ENCODE data around the gene HES5.
"Not testable (repeated sequence)": the region's sequence is repeated elsewhere in the genome, so short reads cannot be mapped to it uniquely, and the experiment has no call there.

The HES5 gene

DNA sequence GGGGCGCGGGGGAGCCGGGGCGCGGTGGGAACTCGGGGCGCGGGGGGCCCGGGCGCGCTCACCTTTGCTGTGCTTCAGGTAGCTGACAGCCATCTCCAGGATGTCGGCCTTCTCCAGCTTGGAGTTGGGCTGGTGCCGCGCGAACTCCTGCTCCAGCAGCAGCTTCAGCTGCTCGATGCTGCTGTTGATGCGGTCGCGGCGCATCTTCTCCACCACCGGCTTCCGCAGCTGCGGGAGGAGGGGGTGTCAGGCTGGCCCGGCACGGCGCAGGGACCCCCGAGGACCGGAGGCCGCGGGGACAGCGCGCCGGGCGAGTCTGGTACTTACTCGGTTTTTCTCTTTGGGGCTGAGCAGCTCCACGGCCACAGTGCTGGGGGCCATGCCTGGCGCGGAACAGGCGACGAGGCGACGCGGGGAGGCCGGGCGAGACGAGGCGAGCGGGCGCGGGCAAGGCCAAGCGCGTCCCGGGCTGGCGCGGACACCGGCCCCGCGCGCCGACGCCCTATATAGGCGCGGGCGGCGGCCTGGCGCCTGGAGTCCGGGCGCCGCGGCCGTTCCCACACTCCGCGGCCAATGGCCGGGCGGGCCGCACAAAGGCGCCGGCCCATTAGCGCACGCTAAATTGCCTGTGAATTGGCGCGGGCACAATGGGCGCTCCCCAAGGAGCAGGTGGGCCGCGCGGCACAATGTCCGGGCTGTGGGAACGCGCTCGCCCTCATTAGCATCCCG is at the start of gene HES5:
Gene HES5, minus strand, starts transcription at position 480 of the 729 bp plus-strand sequence. Its CDS starts 99 bp downstream, at position 381.
- no peak for DNase-seq

DNA sequence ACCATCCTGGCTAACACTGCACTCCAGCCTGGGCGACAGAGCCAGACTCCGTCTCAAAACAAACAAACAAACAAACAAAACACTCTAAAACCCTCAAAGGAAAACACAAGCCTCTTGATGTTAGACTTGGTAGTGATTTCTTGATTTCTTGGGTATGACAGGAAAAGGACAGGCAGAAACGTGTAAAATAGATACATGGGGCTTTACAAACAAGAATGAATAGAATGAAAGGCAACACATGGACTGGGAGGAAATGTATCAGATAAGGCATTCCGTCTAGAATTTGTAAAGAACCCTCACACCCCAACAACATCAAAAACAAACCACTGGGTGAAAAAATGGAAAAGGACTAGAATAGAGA is 48.7 kb upstream of the HES5 start:
- DNase-seq, result no peak

DNA sequence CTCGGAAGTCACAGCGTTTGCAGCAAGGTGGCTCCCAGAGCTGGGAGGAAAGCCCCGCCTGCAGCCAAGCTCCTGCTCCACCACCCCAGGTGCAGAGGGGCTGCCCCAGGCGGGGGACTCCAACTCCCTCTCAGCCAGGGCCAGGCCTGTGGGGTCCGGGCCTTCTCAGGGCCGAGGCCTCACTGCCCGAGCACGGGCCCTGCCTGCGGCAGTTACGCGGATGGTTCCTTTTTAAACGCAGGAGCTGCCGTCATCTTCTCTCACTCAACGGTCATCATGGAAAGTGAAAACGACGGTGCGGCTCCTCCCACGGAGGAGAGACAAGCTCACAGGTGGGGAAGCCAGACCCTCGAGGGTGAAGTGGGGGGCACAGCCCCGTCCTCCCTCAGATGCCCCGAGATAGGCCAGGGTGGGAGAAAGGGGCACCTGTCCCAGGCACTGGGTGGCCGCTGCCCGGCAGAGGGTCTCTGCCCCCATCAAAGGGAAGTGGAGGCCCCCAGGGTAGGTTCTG is 47.6 kb upstream of the HES5 start:
- peak; percentile 56 to 63 for DNase-seq

DNA sequence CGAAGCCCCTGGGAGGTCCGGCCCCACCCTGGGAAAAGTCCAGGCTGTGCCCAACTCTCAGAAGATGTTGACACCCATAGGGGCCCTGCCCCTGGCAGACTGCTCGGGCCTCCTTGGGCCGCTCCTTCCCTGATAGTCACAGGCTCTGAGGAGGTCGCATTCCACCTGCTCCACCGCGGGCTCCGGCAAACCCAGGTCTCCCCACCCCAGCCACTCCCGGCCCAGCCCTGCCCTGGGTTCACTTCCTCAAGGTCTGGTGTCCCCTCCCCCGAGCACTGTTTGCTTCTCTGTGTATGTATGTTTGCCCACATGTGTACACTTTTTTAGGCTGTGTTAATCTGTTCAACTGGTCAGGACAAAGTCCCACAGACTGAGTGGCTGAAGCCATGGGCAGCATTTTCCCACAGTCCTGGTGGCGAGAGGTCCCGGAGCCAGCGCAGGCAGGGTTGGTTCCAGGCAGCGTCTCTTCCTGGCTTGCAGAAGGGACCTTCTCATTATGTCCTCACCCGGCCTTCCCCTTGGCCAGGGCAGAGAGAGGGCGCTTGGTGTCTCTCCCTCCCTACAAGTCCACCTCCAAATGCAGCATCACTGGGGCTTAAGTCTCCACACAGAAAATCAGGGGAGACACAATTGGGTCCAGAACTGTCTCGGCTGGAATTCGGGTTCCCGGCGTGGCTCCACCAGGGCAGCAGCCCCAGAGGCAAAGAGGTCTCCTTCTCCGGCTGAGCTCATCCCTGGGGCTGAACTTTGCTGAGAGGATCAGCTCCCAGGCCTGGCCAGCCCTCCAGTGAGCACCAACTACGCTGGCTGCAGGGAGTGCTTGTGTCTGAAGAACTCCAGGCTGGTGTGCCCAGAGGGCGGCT is 46.0 kb upstream of the HES5 start:
- DNase-seq, result no peak

DNA sequence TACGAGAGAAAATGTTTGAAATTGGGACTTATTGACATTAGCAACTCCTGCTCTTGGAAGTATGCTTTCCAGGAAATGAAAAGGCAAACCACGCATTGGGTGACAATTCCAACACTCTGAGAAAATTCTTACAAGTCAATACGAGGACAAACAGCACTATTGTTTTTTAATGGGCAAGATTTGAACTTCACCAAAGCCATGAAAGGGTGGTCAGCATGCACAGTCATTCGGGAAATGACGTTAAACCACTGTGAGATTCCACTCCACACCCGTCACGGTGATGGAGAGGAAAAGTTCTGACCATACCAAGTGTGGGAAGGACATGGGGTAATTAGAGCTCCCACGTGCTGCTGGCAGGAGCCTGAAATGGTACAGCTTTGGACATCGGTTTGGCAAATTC is 44.3 kb upstream of the HES5 start:
- no peak for DNase-seq

DNA sequence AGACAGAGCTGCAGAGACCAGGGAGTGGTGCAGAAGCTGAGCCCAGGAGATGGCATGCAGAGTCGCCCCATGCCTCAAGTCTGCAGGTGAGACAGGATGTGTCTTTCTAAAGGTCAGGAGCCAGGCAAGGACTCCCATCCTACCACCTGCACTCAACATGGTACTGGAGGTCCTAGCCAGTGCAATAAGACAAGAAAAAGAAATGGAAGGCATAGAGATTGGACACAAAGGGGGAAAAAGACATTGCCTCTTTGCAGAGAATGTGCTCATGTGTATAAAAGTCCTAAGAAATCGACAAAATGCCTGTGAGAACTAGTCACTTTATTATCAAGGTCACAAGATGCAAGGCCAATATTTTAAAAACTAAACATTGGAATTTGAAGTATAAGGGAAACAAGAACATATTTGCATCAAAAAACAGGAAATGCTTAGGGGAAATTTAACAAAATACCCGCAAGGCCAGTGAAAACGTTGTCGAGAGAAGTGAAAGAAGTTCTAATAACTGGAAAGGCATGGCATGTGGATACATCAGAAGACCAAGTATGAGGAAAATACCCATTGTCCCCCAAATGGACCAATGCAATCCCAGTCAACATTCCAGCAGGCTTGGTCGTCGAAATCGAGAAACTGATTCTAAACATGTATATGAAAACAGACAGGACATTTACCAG is 43.3 kb upstream of the HES5 start:
- no peak for DNase-seq

DNA sequence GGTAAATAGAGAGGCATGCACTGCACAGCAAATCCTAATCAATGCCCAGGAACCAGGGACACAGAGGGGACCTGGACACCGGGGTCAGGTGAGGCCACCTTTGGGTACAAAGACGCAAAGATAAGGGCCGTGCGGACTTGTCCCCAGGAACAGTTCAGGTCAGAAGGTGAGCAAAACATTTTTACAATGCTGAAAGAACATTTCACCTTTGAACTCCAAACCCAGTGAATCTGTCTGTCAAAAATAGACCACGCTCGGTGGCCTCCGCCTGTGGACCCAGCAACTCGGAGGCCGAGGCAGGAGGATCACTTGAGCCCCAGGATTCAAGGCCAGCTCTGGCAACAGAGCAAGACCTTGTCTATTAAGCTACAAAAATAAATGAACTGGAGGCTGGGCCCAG is 41.3 kb upstream of the HES5 start:
- DNase-seq, result no peak

DNA sequence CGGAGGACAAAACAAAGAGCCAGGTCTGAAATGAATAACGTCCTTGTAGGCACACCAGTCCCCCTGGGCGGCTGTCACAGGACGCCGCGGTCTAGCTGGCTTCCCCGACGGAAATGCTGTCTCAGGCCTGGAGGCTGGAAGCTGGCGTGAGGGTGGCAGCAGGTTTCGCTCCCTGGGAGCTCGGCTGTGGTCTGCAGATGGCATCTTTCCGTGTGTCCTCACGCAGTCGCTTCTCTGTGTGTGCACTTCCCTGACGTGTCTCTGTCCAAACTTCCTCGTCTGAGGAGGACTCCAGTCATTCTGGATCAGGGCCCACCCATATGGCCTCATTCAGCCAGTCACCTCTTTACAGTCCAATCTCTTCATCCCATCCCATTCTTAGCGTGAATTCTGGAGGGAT is 40.3 kb upstream of the HES5 start:
- no peak for DNase-seq

- DNase-seq, result not testable (repeated sequence)
Measured at GRCh38 chr1:2569703-2570102, 39.6 kb upstream of the HES5 start.

GRCh38 chr1:2569060-2569459 is 39.0 kb upstream of the HES5 start:
- DNase-seq, result no peak

GRCh38 chr1:2568187-2568816 is 38.2 kb upstream of the HES5 start:
- DNase-seq, result not testable (repeated sequence)

- no peak for DNase-seq
Measured at GRCh38 chr1:2567083-2567679, 37.1 kb upstream of the HES5 start.

- DNase-seq, result no peak
Measured at GRCh38 chr1:2566101-2567045, 36.3 kb upstream of the HES5 start.

DNA sequence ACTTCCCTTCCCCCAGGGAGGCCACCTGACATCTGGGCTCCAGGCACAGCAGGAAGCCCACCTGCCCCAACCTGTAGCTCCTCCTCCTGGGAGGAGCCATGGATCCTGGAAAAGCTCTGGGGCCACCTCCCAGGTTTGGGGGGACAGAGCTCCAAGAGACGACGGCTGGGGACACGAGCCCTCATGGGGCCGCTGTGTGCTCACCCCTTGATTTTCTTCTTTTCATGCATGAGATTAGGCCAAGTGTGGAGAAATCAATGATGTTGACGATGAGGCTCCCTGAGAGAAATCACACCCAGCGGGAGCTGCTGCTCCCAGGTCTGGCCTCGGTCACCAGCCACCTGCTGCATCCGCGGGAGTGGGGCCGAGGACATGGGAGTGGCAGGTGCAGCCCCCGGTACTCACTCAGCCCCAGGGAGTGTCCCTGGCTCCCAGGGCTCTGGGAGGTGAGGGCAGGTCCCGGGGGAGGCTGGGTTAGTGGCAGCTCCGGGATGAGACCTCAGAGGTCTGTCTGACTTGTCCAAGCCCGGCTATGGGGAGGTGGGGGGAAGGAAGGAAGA is 34.8 kb upstream of the HES5 start:
- DNase-seq, result no peak

DNA sequence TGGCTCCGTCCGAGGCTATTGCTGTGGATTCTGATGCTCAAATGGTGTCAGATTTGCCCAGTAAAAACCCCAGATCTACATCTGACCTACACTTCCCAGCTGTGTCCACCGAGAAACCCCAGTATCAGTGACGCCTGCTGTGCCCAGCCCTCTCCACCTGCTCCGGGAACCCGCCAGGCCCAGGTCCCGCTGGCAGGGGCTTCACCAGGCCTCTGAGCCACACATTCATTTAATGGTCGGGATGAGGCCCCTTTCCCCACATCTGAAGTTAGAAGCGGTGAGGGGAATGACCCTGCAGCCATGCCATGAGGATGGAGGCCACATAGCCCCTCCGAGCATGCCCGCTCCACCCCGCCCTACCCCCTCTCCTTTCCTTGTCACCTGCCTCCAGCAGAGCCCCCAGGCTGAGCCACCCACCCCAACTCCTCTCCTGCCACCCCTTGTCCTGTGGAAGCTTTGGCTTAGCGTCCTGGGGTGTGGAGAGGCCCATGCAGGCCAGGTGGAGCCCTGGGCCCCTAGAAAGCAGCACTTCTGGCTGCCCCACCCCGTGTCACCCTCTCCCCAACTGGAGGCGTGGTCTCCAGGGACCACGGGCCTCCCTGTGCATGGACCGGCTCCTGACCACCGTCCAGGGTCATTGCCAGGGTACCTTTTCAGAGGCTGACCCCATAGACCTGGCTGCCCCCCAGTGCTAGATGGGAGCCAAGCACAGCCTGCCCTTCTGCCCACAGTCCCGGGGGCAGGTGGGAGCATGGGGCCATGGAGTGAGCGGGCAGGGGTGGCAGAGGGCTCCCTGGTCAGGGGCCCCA is 34.1 kb upstream of the HES5 start:
- no peak for DNase-seq

DNA sequence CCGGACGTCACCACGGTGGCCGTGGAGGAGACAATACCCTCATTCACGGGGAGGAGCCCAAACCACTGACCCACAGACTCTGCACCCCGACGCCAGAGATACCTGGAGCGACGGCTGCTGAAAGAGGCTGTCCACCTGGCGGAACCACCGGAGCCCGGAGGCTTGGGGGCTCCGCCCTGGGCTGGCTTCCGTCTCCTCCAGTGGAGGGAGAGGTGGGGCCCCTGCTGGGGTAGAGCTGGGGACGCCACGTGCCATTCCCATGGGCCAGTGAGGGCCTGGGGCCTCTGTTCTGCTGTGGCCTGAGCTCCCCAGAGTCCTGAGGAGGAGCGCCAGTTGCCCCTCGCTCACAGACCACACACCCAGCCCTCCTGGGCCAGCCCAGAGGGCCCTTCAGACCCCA is 33.1 kb upstream of the HES5 start:
- no peak for DNase-seq

DNA sequence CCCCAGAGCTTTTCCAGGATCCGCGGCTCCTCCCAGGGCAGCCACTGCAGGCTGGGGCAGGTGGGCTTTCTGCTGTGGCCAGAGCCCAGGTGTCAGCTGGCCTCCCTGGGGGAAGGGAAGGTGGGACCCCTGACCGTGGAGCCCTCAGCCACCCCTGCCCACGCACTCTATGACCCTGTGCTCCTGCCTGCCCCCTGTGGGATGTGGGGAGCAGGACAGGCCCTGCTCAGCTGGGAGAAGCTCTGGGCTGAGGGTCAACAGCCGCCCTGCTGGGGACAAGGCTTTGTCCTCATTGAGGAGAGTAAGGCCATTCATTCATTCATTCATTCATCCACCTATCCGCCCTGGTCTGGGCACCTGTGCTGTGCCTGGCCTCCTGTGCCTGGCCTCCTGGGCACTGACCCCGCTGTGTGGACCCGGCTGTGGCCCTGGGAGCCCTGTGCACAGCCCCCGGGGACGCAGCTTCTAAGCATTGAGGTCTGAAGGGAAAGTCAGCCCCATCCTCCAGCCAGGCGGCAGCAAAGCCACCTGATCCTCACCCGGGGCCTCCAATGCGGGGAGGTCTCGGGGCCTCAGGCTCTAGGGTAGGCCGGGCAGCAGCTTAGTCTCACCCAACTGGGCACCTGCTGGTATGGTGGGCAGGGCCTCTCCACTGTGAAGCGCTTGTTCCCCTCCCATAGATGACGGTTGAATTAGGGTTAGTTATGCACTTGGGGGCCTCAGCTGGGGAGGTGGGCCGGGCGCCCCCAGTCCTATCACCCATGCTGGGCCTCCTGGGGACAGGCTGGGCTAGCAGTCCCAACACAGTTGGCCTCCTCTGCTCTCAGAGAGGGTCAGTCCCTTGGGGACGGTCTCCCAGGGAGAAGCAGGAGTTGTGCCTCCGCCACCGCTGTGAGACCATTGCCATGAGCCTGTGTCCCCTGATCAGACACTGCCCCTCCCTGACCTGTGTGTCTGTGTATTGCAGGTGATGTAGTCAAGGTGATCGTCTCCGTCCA is 32.1 kb upstream of the HES5 start:
- peak in 1 of 2 donors; percentile 39 for DNase-seq

- DNase-seq, result no peak
Measured at GRCh38 chr1:2561446-2561845, 31.4 kb upstream of the HES5 start.
